ENCODE data around the gene ATP6V1D. TPM values are rescaled to one million over a fixed set of nuclear protein-coding genes. Genes with fewer than 3 reads are reported as not detected.

ATP6V1D gene
- total and polyA plus RNA-seq, 5 donors from 2014 or later, result 36.4 to 95.4 (median 60.8) TPM

- Mint-ChIP-seq H3K27ac (peak overlapping the region in 1 of 3 donors; percentile 81), H3K27me3 (no peaks in the 10 kb centered on the region), H3K36me3 (peaks cover 32% of the 10 kb centered on the region), H3K4me3 (peak overlapping the region in 2 of 4 donors; percentile 36 to 68), H3K4me1 (peaks cover 29 to 62% (median 40%) of the 10 kb centered on the region in 4 donors), H3K9me3 (no peaks in the 10 kb centered on the region)
- Histone ChIP-seq H3K4me3 (ENCODE audit: low read depth, low read length) (no peak overlapping the region), H3K9me3 (ENCODE audit: control insufficient read depth in 2 of 2, low read length in 2 of 2) (no peaks in the 10 kb centered on the region), H3K4me1 (ENCODE audit: control insufficient read depth, insufficient read depth, low read length, poor library complexity, severe bottlenecking) (peaks cover 5% of the 10 kb centered on the region), H3K36me3 (ENCODE audit: control insufficient read depth, insufficient read depth, low read length) (peaks cover 85% of the 10 kb centered on the region), H3K27me3 (ENCODE audit: control insufficient read depth, insufficient read depth, low read length) (no peaks in the 10 kb centered on the region), H3K27ac (ENCODE audit: insufficient read depth, low read length, poor library complexity, severe bottlenecking) (no peak overlapping the region)
- DNase-seq (no peak), ATAC-seq (ENCODE audit: low read depth in 2 of 2) (no peak)
Measured at GRCh38 chr14:67370830-67371229, 11.2 kb upstream of the ATP6V1D start.

GRCh38 chr14:67365476-67365875 lies 5.9 kb upstream of the ATP6V1D start:
- Mint-ChIP-seq H3K4me3 (no peak overlapping the region), H3K4me1 (peaks cover 31 to 83% (median 45%) of the 10 kb centered on the region in 4 donors), H3K9me3 (no peaks in the 10 kb centered on the region), H3K36me3 (peaks cover 21% of the 10 kb centered on the region), H3K27ac (no peak overlapping the region), H3K27me3 (no peaks in the 10 kb centered on the region)
- DNase-seq (no peak), ATAC-seq (ENCODE audit: low read depth in 2 of 2) (no peak)
- no peaks in the 10 kb centered on the region for H3K27me3 ChIP-seq (ENCODE audit: control insufficient read depth, insufficient read depth, low read length)
- no peaks in the 10 kb centered on the region for H3K9me3 ChIP-seq (ENCODE audit: control insufficient read depth in 2 of 2, low read length in 2 of 2)
- H3K27ac ChIP-seq (ENCODE audit: insufficient read depth, low read length, poor library complexity, severe bottlenecking), result no peak overlapping the region
- peaks cover 36% of the 10 kb centered on the region for H3K4me1 ChIP-seq (ENCODE audit: control insufficient read depth, insufficient read depth, low read length, poor library complexity, severe bottlenecking)
- peaks cover 56% of the 10 kb centered on the region for H3K36me3 ChIP-seq (ENCODE audit: control insufficient read depth, insufficient read depth, low read length)
- H3K4me3 ChIP-seq (ENCODE audit: low read depth, low read length), result no peak overlapping the region

- Mint-ChIP-seq H3K9me3 (peaks cover 0 to 2% (median 0%) of the 10 kb centered on the region in 7 donors), H3K4me1 (peaks cover 32 to 94% (median 63%) of the 10 kb centered on the region in 4 donors), H3K4me3 (peak overlapping the region; percentile 97 to 100 (median 98)), H3K27ac (peak overlapping the region; percentile 95 to 99 (median 99)), H3K36me3 (peaks cover 6% of the 10 kb centered on the region), H3K27me3 (no peaks in the 10 kb centered on the region)
- Histone ChIP-seq H3K27ac (ENCODE audit: insufficient read depth, low read length, poor library complexity, severe bottlenecking) (peak overlapping the region; percentile 93), H3K36me3 (ENCODE audit: control insufficient read depth, insufficient read depth, low read length) (peaks cover 19% of the 10 kb centered on the region), H3K9me3 (ENCODE audit: control insufficient read depth in 2 of 2, low read length in 2 of 2) (no peaks in the 10 kb centered on the region), H3K27me3 (ENCODE audit: control insufficient read depth, insufficient read depth, low read length) (no peaks in the 10 kb centered on the region), H3K4me1 (ENCODE audit: control insufficient read depth, insufficient read depth, low read length, poor library complexity, severe bottlenecking) (peaks cover 56% of the 10 kb centered on the region), H3K4me3 (ENCODE audit: low read depth, low read length) (peak overlapping the region; percentile 86)
- ATAC-seq (ENCODE audit: low read depth in 2 of 2) (peak; percentile 6 to 8), DNase-seq (peak in 1 of 3 donors; percentile 13)
Measured at GRCh38 chr14:67360470-67361206, 1.0 kb upstream of the ATP6V1D start.

GRCh38 chr14:67358924-67359774 lies 455 bp downstream of the ATP6V1D start:
- DNase-seq, result peak in 2 of 3 donors; percentile 6 to 8
- H3K27ac ChIP-seq (ENCODE audit: insufficient read depth, low read length, poor library complexity, severe bottlenecking), result peak overlapping the region; percentile 93
- H3K4me3 Mint-ChIP-seq, result peak overlapping the region; percentile 97 to 100 (median 98)
- peaks cover 6% of the 10 kb centered on the region for H3K36me3 ChIP-seq (ENCODE audit: control insufficient read depth, insufficient read depth, low read length)
- peaks cover 56% of the 10 kb centered on the region for H3K4me1 ChIP-seq (ENCODE audit: control insufficient read depth, insufficient read depth, low read length, poor library complexity, severe bottlenecking)
- H3K4me1 Mint-ChIP-seq, result peaks cover 28 to 89% (median 63%) of the 10 kb centered on the region in 4 donors
- H3K36me3 Mint-ChIP-seq, result no peaks in the 10 kb centered on the region
- H3K9me3 ChIP-seq (ENCODE audit: control insufficient read depth in 2 of 2, low read length in 2 of 2), result no peaks in the 10 kb centered on the region
- H3K27me3 ChIP-seq (ENCODE audit: control insufficient read depth, insufficient read depth, low read length), result no peaks in the 10 kb centered on the region
- no peak for ATAC-seq (ENCODE audit: low read depth in 2 of 2)
- peaks cover 0 to 2% (median 0%) of the 10 kb centered on the region in 7 donors for H3K9me3 Mint-ChIP-seq
- peak overlapping the region; percentile 86 for H3K4me3 ChIP-seq (ENCODE audit: low read depth, low read length)
- peak overlapping the region; percentile 95 to 99 (median 99) for H3K27ac Mint-ChIP-seq
- H3K27me3 Mint-ChIP-seq, result no peaks in the 10 kb centered on the region

GRCh38 chr14:67357969-67358354 lies 1.6 kb downstream of the ATP6V1D start:
- peak overlapping the region; percentile 97 to 100 (median 98) for H3K4me3 Mint-ChIP-seq
- ATAC-seq (ENCODE audit: low read depth in 2 of 2), result no peak
- H3K4me1 Mint-ChIP-seq, result peaks cover 30 to 79% (median 59%) of the 10 kb centered on the region in 4 donors
- no peaks in the 10 kb centered on the region for H3K36me3 Mint-ChIP-seq
- H3K27me3 ChIP-seq (ENCODE audit: control insufficient read depth, insufficient read depth, low read length), result no peaks in the 10 kb centered on the region
- H3K4me3 ChIP-seq (ENCODE audit: low read depth, low read length), result peak overlapping the region; percentile 86
- peaks cover 0 to 2% (median 0%) of the 10 kb centered on the region in 7 donors for H3K9me3 Mint-ChIP-seq
- no peaks in the 10 kb centered on the region for H3K9me3 ChIP-seq (ENCODE audit: control insufficient read depth in 2 of 2, low read length in 2 of 2)
- H3K4me1 ChIP-seq (ENCODE audit: control insufficient read depth, insufficient read depth, low read length, poor library complexity, severe bottlenecking), result peaks cover 49% of the 10 kb centered on the region
- no peaks in the 10 kb centered on the region for H3K27me3 Mint-ChIP-seq
- DNase-seq, result no peak
- H3K36me3 ChIP-seq (ENCODE audit: control insufficient read depth, insufficient read depth, low read length), result peaks cover 3% of the 10 kb centered on the region
- H3K27ac Mint-ChIP-seq, result peak overlapping the region in 2 of 3 donors; percentile 18 to 99
- no peak overlapping the region for H3K27ac ChIP-seq (ENCODE audit: insufficient read depth, low read length, poor library complexity, severe bottlenecking)

GRCh38 chr14:67357186-67357968 lies 2.2 kb downstream of the ATP6V1D start:
- Histone ChIP-seq H3K4me1 (ENCODE audit: control insufficient read depth, insufficient read depth, low read length, poor library complexity, severe bottlenecking) (peaks cover 43% of the 10 kb centered on the region), H3K27me3 (ENCODE audit: control insufficient read depth, insufficient read depth, low read length) (no peaks in the 10 kb centered on the region), H3K27ac (ENCODE audit: insufficient read depth, low read length, poor library complexity, severe bottlenecking) (no peak overlapping the region), H3K36me3 (ENCODE audit: control insufficient read depth, insufficient read depth, low read length) (peaks cover 5% of the 10 kb centered on the region), H3K9me3 (ENCODE audit: control insufficient read depth in 2 of 2, low read length in 2 of 2) (no peaks in the 10 kb centered on the region), H3K4me3 (ENCODE audit: low read depth, low read length) (no peak overlapping the region)
- Mint-ChIP-seq H3K36me3 (no peaks in the 10 kb centered on the region), H3K4me3 (peak overlapping the region; percentile 88 to 100 (median 98)), H3K4me1 (peaks cover 36 to 73% (median 55%) of the 10 kb centered on the region in 4 donors), H3K27ac (peak overlapping the region in 1 of 3 donors; percentile 18), H3K9me3 (peaks cover 0 to 3% (median 0%) of the 10 kb centered on the region in 7 donors), H3K27me3 (no peaks in the 10 kb centered on the region)
- ATAC-seq (ENCODE audit: low read depth in 2 of 2) (no peak), DNase-seq (no peak)

GRCh38 chr14:67352055-67352454 lies 7.5 kb downstream of the ATP6V1D start:
- no peak for ATAC-seq (ENCODE audit: low read depth in 2 of 2)
- H3K9me3 Mint-ChIP-seq, result peaks cover 0 to 1% (median 0%) of the 10 kb centered on the region in 7 donors
- peaks cover 16% of the 10 kb centered on the region for H3K36me3 Mint-ChIP-seq
- H3K4me1 Mint-ChIP-seq, result peaks cover 9 to 32% (median 18%) of the 10 kb centered on the region in 4 donors
- peak overlapping the region in 2 of 4 donors; percentile 32 to 48 for H3K4me3 Mint-ChIP-seq
- peaks cover 49% of the 10 kb centered on the region for H3K36me3 ChIP-seq (ENCODE audit: control insufficient read depth, insufficient read depth, low read length)
- no peaks in the 10 kb centered on the region for H3K9me3 ChIP-seq (ENCODE audit: control insufficient read depth in 2 of 2, low read length in 2 of 2)
- H3K27me3 Mint-ChIP-seq, result no peaks in the 10 kb centered on the region
- H3K27ac ChIP-seq (ENCODE audit: insufficient read depth, low read length, poor library complexity, severe bottlenecking), result no peak overlapping the region
- H3K4me3 ChIP-seq (ENCODE audit: low read depth, low read length), result no peak overlapping the region
- H3K4me1 ChIP-seq (ENCODE audit: control insufficient read depth, insufficient read depth, low read length, poor library complexity, severe bottlenecking), result no peaks in the 10 kb centered on the region
- no peak for DNase-seq
- no peaks in the 10 kb centered on the region for H3K27me3 ChIP-seq (ENCODE audit: control insufficient read depth, insufficient read depth, low read length)
- H3K27ac Mint-ChIP-seq, result no peak overlapping the region
